HG03135 (cell line): ENCODE results near the gene KIAA2012.

Experiments used
- ATAC-seq: cut with Tn5 transposase; IDR thresholded peaks from one replicate; pipeline ENCODE4 v1.9.1; 2021; ENCODE audit warnings: mild to moderate bottlenecking, moderate library complexity; ENCODE audit not compliant: unreplicated experiment

Gene KIAA2012

DNA sequence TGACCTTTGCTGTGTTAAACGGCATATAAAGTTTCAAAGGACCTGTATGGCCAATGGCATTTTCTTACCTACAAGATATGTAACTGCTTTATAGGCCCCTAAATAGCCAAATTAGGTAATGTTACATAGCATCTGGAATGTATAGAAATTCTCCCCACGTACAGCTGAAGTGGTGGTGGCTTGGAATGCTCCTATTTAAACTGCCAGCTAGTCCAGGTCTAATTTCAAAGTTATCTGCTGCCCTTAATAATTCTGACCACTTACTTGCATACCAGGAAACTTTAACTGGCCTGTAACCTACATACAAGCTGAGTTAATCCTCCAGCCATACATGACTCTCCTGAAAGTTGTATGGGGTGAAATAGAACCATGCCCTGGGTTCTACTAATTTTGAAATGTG is 1.3 kb downstream of the KIAA2012 start:
- ATAC-seq: no peak

- no peak for ATAC-seq
Observed at GRCh38 chr2:202079310-202079709, 6.3 kb downstream of the KIAA2012 start.

DNA sequence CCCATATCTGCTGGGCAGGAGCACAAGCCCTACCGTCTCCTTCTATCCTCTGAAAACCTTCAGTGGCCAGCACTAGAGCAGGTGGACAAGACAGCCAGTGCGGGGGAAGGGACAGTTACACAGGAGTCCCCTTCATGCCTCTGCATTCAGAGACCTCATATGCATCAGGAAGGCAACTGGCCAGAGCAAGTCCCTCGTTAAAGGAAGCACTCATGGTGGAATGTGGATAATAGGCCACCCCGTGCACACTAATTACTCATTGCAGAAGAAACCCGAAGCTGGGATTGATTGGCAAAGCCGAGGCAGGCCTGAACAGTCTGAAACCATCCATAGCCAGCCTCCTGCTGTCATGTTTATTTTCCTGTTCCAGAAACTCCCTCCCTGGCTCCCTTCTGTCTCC is 11.2 kb downstream of the KIAA2012 start:
- no peak for ATAC-seq

DNA sequence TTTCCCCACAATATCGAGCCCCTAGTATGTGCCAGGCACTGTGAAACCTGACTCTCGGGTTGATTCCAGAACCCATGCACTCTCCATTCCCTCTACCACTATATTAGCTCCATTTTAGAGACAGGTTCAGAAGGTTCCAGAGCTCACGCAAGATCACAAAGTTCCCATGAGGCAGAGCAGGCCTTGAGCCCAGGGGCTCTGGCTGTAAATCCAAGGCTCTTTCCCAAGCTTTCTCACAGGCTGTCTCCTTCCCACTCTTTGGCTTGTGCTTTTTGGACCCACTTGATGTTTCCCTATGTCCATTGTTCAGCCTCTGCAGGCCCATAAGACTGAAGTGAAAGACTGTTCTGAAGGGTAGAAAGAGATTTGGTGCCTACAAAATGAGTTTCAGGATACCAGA is 15.7 kb downstream of the KIAA2012 start:
- no peak for ATAC-seq

DNA sequence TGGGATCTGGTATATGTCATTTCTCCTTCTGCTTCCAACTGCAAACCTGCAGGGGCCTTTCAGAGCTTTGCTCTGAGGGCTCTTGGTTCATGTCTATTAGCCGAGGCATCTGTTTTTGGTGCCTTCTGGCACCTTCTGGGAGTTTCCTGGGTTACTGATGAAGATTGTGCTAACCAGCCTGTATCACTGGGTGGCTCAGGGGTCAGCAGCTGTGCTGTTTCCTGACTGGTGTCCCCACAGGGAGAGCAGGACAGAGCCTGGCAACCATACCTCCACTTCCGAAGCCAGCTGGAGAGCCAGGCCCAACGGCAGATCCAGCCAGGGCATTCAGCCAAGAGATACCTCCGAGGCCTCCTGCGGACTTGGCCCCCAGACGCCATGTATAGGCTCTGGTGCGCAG is 17.5 kb downstream of the KIAA2012 start:
- ATAC-seq: no peak

- no peak for ATAC-seq
Observed at GRCh38 chr2:202091476-202091875, 18.4 kb downstream of the KIAA2012 start.

- no peak for ATAC-seq
Observed at GRCh38 chr2:202094426-202094986, 21.5 kb downstream of the KIAA2012 start.

DNA sequence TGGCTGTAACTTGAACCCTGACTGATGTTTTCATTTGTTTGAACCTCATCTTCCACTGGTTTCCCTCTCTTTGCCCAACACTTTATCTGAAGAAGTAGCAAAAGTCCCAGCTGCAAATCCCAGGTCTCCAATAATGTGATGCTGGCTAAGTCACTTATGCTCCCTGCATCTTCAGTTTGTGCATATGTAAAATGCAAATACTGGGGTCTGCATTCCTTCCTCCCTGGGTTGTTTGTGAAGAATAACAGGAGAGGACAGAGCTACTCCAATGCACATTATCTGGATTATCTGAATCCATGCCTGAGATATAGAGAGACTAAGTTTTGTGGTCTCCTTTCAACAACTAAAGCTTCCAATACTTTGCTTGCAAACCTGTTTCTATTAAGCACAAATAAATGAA is 22.2 kb downstream of the KIAA2012 start:
- ATAC-seq: no peak

GRCh38 chr2:202096736-202097135 is 23.7 kb downstream of the KIAA2012 start:
- ATAC-seq: no peak

DNA sequence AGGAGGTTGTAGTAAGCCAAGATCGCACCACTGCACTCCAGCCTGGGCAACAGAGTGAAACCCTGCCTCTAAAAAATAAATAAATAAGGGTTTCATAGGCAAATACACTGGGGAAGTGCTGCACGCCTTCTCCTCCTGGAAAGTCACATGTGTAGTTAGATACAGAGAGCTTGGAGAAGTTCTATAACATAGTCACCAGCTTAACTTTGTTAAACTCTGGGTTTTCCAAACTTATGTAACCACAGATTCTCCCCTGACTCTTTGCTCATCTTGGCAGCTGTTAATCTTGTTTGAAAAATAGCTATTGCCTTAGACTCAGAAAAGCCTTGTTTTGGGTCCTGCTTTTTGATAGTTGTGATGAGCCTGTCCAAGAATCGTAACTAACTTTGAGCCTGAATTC is 25.2 kb downstream of the KIAA2012 start:
- ATAC-seq: no peak

DNA sequence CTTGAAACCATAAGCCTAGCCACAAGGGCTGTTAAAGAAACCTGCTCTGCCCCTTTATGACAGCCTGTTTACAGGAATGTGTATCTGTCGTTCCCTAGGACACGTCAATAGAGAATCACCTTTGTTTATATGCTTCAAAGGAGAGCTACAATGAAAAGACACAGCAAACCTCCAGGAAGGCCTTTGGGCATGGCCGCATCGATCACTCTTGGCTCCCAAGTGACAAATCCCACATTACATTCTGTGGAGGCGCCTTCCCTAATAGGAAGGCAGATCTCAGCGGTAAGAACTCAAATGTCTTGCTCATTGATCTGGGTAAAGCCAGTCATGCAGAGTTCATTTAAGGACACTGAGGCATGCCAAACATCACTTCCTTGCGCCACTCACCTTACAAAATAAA is 26.5 kb downstream of the KIAA2012 start:
- no peak for ATAC-seq

GRCh38 chr2:202100176-202100575 is 27.1 kb downstream of the KIAA2012 start:
- no peak for ATAC-seq

GRCh38 chr2:202101026-202101579 is 28.0 kb downstream of the KIAA2012 start:
- no peak for ATAC-seq

- ATAC-seq: no peak
Observed at GRCh38 chr2:202102425-202103000, 29.5 kb downstream of the KIAA2012 start.

GRCh38 chr2:202104286-202104870 is 31.3 kb downstream of the KIAA2012 start:
- no peak for ATAC-seq

DNA sequence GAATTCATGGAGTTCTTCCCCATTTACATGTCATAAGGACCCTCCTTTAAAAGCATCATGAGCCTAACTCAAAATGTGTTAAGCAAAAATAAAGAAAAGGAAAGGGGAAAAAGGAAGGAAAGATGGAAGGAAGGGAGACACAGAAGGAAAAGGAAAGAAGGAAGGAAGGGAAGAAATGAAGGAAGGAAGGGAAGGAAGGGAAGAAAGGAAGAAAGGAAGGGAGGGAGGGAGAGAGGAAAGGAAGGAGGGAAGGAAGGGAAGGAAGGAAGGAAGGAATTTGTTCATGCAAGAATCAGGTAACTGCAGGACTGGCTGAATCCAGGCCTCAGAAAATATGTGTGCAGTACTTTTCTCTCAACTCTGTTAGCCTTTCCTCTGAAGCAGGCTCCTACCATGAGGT is 32.0 kb downstream of the KIAA2012 start:
- ATAC-seq: no peak

- no peak for ATAC-seq
Observed at GRCh38 chr2:202108345-202108744, 35.3 kb downstream of the KIAA2012 start.

DNA sequence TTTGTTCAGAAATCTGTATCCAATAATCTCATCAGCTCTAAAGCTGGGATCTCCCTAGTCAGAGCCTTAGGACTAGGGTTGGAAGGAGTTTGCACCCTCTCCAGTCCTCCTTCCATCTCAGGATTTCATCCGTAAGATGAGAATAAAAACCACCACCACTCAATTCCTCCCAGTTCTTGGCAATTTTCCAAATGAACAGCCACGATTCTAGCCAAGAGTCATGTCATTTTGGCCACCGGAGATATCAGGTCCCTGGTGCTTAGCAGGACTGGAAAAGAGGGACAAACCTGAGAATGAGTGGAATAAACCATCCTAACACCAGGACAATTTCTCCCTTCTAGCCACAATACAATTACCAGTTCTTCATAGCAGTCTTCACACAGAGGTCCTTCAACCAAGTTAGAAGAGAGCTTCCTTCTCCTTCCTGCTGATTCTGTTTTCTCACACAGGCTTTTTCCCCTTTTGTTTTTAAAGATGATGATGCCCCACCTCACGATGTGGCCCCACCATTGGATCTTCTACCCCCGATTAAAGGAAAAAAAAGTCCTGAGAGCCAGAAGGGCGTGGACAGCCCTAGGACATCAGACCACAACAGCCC is 36.2 kb downstream of the KIAA2012 start:
- ATAC-seq: no peak

- ATAC-seq: no peak
Observed at GRCh38 chr2:202109737-202110184, 36.7 kb downstream of the KIAA2012 start.

GRCh38 chr2:202110491-202110890 is 37.4 kb downstream of the KIAA2012 start:
- ATAC-seq: no peak

DNA sequence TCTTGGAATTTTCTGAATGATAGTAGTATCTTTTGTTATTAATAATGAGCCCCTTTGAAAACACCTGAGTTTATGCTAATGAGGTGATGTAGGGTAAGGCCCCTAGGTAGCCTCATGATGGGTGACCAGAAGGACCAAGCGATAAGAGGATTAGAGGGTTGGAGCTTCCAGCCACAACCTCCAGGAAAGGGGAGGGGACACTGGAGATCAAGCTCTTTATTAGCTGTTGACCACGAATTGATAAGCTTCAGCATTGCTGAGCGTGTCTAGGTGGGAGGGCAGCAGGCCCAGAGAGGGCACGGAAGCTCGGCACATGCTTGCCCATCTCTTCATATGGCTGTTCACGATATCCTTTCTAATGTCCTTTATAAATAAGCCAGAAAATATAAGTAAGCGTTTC is 39.0 kb downstream of the KIAA2012 start:
- no peak for ATAC-seq

DNA sequence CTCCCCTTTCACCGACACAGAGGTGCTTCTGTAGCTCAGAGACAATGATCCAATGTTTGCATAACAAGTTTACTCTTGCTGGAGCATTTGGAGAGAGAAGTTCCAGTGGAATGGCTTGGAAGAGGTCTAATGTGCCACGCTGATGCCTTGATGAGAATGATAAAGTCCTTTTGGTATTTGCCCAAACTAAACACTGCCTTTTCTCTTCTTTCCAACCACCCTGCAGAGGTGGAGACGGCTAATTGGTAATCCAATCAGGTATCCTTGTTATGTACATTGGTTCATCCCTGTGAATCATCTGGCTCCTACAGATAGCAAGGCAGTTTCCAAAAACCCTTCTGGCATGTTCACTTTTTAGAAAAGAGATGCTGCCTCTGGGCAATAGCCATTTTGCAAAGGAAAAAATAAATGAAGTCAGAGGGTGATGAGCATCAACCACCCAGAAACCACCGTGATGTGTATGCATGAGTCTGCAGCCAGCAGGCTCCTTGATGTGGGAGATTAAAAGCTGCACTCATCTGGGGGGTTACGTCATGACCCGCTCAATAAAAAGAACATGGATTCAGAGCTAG is 40.6 kb downstream of the KIAA2012 start:
- no peak for ATAC-seq
